NCI-H748 (cell line): Measurements from ENCODE around the gene IDI2.

Source experiments
- DNase-seq: peaks from one replicate; lab custom pipeline; 2025; ENCODE audit not compliant: unreplicated experiment; lab: John Stamatoyannopoulos, UW

Gene IDI2

GRCh38 chr10:1009071-1009494 lies 16.6 kb downstream of the IDI2 start:
- no peak for DNase-seq

- DNase-seq, result no peak
These were observed 18.1 kb downstream of the IDI2 start for GRCh38 chr10:1007583-1007982.

- no peak for DNase-seq
These were observed 19.1 kb downstream of the IDI2 start for GRCh38 chr10:1006573-1006972.

- no peak for DNase-seq
These were observed 21.6 kb downstream of the IDI2 start for GRCh38 chr10:1003884-1004670.

- no peak for DNase-seq
These were observed 23.1 kb downstream of the IDI2 start for GRCh38 chr10:1002425-1003006.

GRCh38 chr10:997266-998022 lies 28.2 kb downstream of the IDI2 start:
- DNase-seq, result no peak

GRCh38 chr10:996031-996430 lies 29.6 kb downstream of the IDI2 start:
- DNase-seq, result no peak

- no peak for DNase-seq
These were observed 30.1 kb downstream of the IDI2 start for GRCh38 chr10:995559-995926.

GRCh38 chr10:994836-995558 lies 30.7 kb downstream of the IDI2 start:
- no peak for DNase-seq

GRCh38 chr10:992871-993270 lies 32.8 kb downstream of the IDI2 start:
- no peak for DNase-seq

- DNase-seq, result no peak
These were observed 33.2 kb downstream of the IDI2 start for GRCh38 chr10:992467-992866.

GRCh38 chr10:990808-991207 lies 34.9 kb downstream of the IDI2 start:
- DNase-seq, result no peak

GRCh38 chr10:988667-989545 lies 36.8 kb downstream of the IDI2 start:
- DNase-seq, result no peak

GRCh38 chr10:987870-988666 lies 37.6 kb downstream of the IDI2 start, which contains the start of gene GTPBP4:
Gene GTPBP4 (plus strand): TSS chr10:988434. CDS start chr10:988480, 46 bp downstream.
- DNase-seq, result peak; percentile 95

GRCh38 chr10:987620-987869 lies 38.1 kb downstream of the IDI2 start:
- DNase-seq, result no peak

GRCh38 chr10:986881-987619 lies 38.6 kb downstream of the IDI2 start:
- DNase-seq, result no peak

- no peak for DNase-seq
These were observed 39.4 kb downstream of the IDI2 start for GRCh38 chr10:986137-986825.

- no peak for DNase-seq
These were observed 40.3 kb downstream of the IDI2 start for GRCh38 chr10:985361-985760.
